Measurements from ENCODE around the gene CCDC87.
"Not testable (repeated sequence)": the region's sequence is repeated elsewhere in the genome, so short reads cannot be mapped to it uniquely, and the experiment has no call there.

CCDC87 gene

GRCh38 chr11:66598993-66599392, 6.1 kb upstream of the CCDC87 start:
- H3K9me3 Mint-ChIP-seq, result no peaks in the 10 kb centered on the region
- peaks cover 23% of the 10 kb centered on the region for H3K4me1 Mint-ChIP-seq
- H3K27me3 Mint-ChIP-seq, result no peaks in the 10 kb centered on the region
- H3K4me3 Mint-ChIP-seq, result no peak overlapping the region
- no peak overlapping the region for H3K27ac Mint-ChIP-seq
- H3K36me3 Mint-ChIP-seq, result no peaks in the 10 kb centered on the region

- H3K27ac Mint-ChIP-seq, result peak overlapping the region; percentile 84
- peak overlapping the region; percentile 78 for H3K4me3 Mint-ChIP-seq
Measured at GRCh38 chr11:66595245-66595904, 2.5 kb upstream of the CCDC87 start.

GRCh38 chr11:66593650-66594049, 787 bp upstream of the CCDC87 start:
- no peaks in the 10 kb centered on the region for H3K9me3 Mint-ChIP-seq
- no peaks in the 10 kb centered on the region for H3K36me3 Mint-ChIP-seq
- H3K27ac Mint-ChIP-seq, result no peak overlapping the region
- peak overlapping the region; percentile 100 for H3K4me3 Mint-ChIP-seq
- peaks cover 38% of the 10 kb centered on the region for H3K4me1 Mint-ChIP-seq
- no peaks in the 10 kb centered on the region for H3K27me3 Mint-ChIP-seq

More at GRCh38 chr11:66595245-66595904, 2.5 kb upstream of the CCDC87 start:
- Mint-ChIP-seq H3K36me3 (no peaks in the 10 kb centered on the region), H3K9me3 (no peaks in the 10 kb centered on the region), H3K27me3 (no peaks in the 10 kb centered on the region), H3K4me1 (peaks cover 38% of the 10 kb centered on the region)

GRCh38 chr11:66593303-66593635, 406 bp upstream of the CCDC87 start:
- Mint-ChIP-seq H3K27ac (peak overlapping the region; percentile 100), H3K4me1 (peaks cover 38% of the 10 kb centered on the region), H3K9me3 (no peaks in the 10 kb centered on the region), H3K27me3 (no peaks in the 10 kb centered on the region), H3K36me3 (no peaks in the 10 kb centered on the region), H3K4me3 (peak overlapping the region; percentile 100)

GRCh38 chr11:66591175-66591574, 1.7 kb downstream of the CCDC87 start:
- Mint-ChIP-seq H3K9me3 (no peaks in the 10 kb centered on the region), H3K4me1 (peaks cover 33% of the 10 kb centered on the region), H3K27me3 (no peaks in the 10 kb centered on the region), H3K4me3 (no peak overlapping the region), H3K36me3 (no peaks in the 10 kb centered on the region), H3K27ac (no peak overlapping the region)

GRCh38 chr11:66589996-66590675, 2.7 kb downstream of the CCDC87 start:
- no peak overlapping the region for H3K27ac Mint-ChIP-seq
- no peak overlapping the region for H3K4me3 Mint-ChIP-seq
- H3K27me3 Mint-ChIP-seq, result no peaks in the 10 kb centered on the region
- H3K36me3 Mint-ChIP-seq, result no peaks in the 10 kb centered on the region
- H3K4me1 Mint-ChIP-seq, result peaks cover 23% of the 10 kb centered on the region
- H3K9me3 Mint-ChIP-seq, result no peaks in the 10 kb centered on the region

- not testable (repeated sequence) for H3K27me3 Mint-ChIP-seq, H3K4me3 Mint-ChIP-seq, H3K36me3 Mint-ChIP-seq, H3K27ac Mint-ChIP-seq, H3K9me3 Mint-ChIP-seq
- peaks cover 15% of the 10 kb centered on the region for H3K4me1 Mint-ChIP-seq
Measured at GRCh38 chr11:66589315-66589714, 3.5 kb downstream of the CCDC87 start.

- Mint-ChIP-seq H3K27ac (no peak overlapping the region), H3K9me3 (no peaks in the 10 kb centered on the region), H3K4me3 (no peak overlapping the region), H3K27me3 (no peaks in the 10 kb centered on the region), H3K4me1 (peaks cover under 1% of the 10 kb centered on the region), H3K36me3 (peaks cover 1% of the 10 kb centered on the region)
Measured at GRCh38 chr11:66586136-66586535, 6.7 kb downstream of the CCDC87 start.

- not testable (repeated sequence) for H3K36me3 Mint-ChIP-seq, H3K4me3 Mint-ChIP-seq, H3K9me3 Mint-ChIP-seq, H3K4me1 Mint-ChIP-seq, H3K27me3 Mint-ChIP-seq
- H3K27ac Mint-ChIP-seq, result peak overlapping the region; percentile 35
Measured at GRCh38 chr11:66585447-66585846, 7.4 kb downstream of the CCDC87 start.

- peaks cover 22% of the 10 kb centered on the region for H3K4me1 Mint-ChIP-seq
- H3K9me3 Mint-ChIP-seq, H3K36me3 Mint-ChIP-seq, H3K27ac Mint-ChIP-seq, H3K27me3 Mint-ChIP-seq, H3K4me3 Mint-ChIP-seq: not testable (repeated sequence)
Measured at GRCh38 chr11:66582565-66583147, 10.2 kb downstream of the CCDC87 start.

- no peak overlapping the region for H3K27ac Mint-ChIP-seq
- H3K9me3 Mint-ChIP-seq, result no peaks in the 10 kb centered on the region
- peaks cover 1% of the 10 kb centered on the region for H3K27me3 Mint-ChIP-seq
- H3K4me1 Mint-ChIP-seq, result peaks cover 22% of the 10 kb centered on the region
- H3K36me3 Mint-ChIP-seq, result peaks cover 1% of the 10 kb centered on the region
- no peak overlapping the region for H3K4me3 Mint-ChIP-seq
Measured at GRCh38 chr11:66581261-66581660, 11.6 kb downstream of the CCDC87 start.

GRCh38 chr11:66580803-66581202, 12.1 kb downstream of the CCDC87 start:
- Mint-ChIP-seq H3K9me3 (no peaks in the 10 kb centered on the region), H3K4me3 (no peak overlapping the region), H3K27me3 (peaks cover 1% of the 10 kb centered on the region), H3K27ac (no peak overlapping the region), H3K36me3 (peaks cover 1% of the 10 kb centered on the region), H3K4me1 (peaks cover 22% of the 10 kb centered on the region)

- no peak overlapping the region for H3K27ac Mint-ChIP-seq
- peaks cover 22% of the 10 kb centered on the region for H3K4me1 Mint-ChIP-seq
- peaks cover 1% of the 10 kb centered on the region for H3K36me3 Mint-ChIP-seq
- H3K4me3 Mint-ChIP-seq, result peak overlapping the region; percentile 42
- H3K9me3 Mint-ChIP-seq, result no peaks in the 10 kb centered on the region
- peaks cover 2% of the 10 kb centered on the region for H3K27me3 Mint-ChIP-seq
Measured at GRCh38 chr11:66579017-66579606, 13.8 kb downstream of the CCDC87 start.

- H3K36me3 Mint-ChIP-seq, result peaks cover 1% of the 10 kb centered on the region
- H3K9me3 Mint-ChIP-seq, result no peaks in the 10 kb centered on the region
- no peak overlapping the region for H3K4me3 Mint-ChIP-seq
- no peak overlapping the region for H3K27ac Mint-ChIP-seq
- peaks cover 1% of the 10 kb centered on the region for H3K27me3 Mint-ChIP-seq
- H3K4me1 Mint-ChIP-seq, result peaks cover 14% of the 10 kb centered on the region
Measured at GRCh38 chr11:66570850-66571180, 22.0 kb downstream of the CCDC87 start.

GRCh38 chr11:66570079-66570849, 22.6 kb downstream of the CCDC87 start:
- Mint-ChIP-seq H3K36me3 (peaks cover 1% of the 10 kb centered on the region), H3K4me1 (peaks cover 14% of the 10 kb centered on the region), H3K27me3 (no peaks in the 10 kb centered on the region), H3K4me3 (no peak overlapping the region), H3K27ac (no peak overlapping the region), H3K9me3 (no peaks in the 10 kb centered on the region)

- Mint-ChIP-seq H3K27ac (no peak overlapping the region), H3K4me3 (no peak overlapping the region), H3K27me3 (no peaks in the 10 kb centered on the region)
Measured at GRCh38 chr11:66569076-66569475, 23.8 kb downstream of the CCDC87 start.

More at GRCh38 chr11:66569076-66569475, 23.8 kb downstream of the CCDC87 start:
- H3K4me1 Mint-ChIP-seq, result peaks cover 14% of the 10 kb centered on the region
- H3K9me3 Mint-ChIP-seq, result no peaks in the 10 kb centered on the region
- peaks cover 1% of the 10 kb centered on the region for H3K36me3 Mint-ChIP-seq

All from activated naive CD4-positive, alpha-beta T cell treated with anti-CD3 and anti-CD28 coated beads, Interleukin-2, amount 50 U/mL, for 24 hours (primary cell).